Uterus (tissue), 2 donors: ENCODE results near the gene FAM32A.

Experiments
- CTCF ChIP-seq, 4 experiments: fragments of 200-600 bp in 2 of 4; fragments of 450-650 bp in 2 of 4; sonication (generic) in 2 of 4; IDR thresholded peaks; one replicate each; pipeline ENCODE4 v1.5.1; 2016 to 2019; ENCODE audit warnings: antibody characterized with exemption in 4 of 4, mild to moderate bottlenecking in 2 of 4, moderate library complexity in 1 of 4
- POLR2A ChIP-seq, 2 donors: fragments of 450-650 bp; IDR thresholded peaks; one replicate each; pipeline ENCODE4 v1.6.1; 2016; ENCODE audit warnings: antibody characterized with exemption in 2 of 2, mild to moderate bottlenecking in 1 of 2, moderate library complexity in 1 of 2

- no peak for TF ChIP-seq CTCF (IDR thresholded peaks at IDR 0.05)
- no peak for TF ChIP-seq POLR2A (IDR thresholded peaks at IDR 0.05)
Observed at GRCh38 chr19:16146112-16146511, 39.1 kb upstream of the FAM32A start.
